AG09309 (cell line): ENCODE results near the gene FNBP1L.

ENCODE experiments used
- DNase-seq: peaks from one replicate; pipeline ENCODE4 v3.0.0-alpha.2; 2010; ENCODE audit warnings: low read depth
- H3K4me3 ChIP-seq: 2 replicates; pipeline ENCODE4 v1.5.1; 2011; ENCODE audit warnings: mild to moderate bottlenecking, low read depth, low read length, moderate library complexity; ENCODE audit not compliant: control insufficient read depth
- CTCF ChIP-seq: IDR thresholded peaks from 2 replicates; pipeline ENCODE4 v1.5.1; 2011; ENCODE audit warnings: mild to moderate bottlenecking, low read depth, low read length, inconsistent platforms; ENCODE audit not compliant: insufficient read depth, control insufficient read depth; ENCODE audit errors: missing control alignments

Gene FNBP1L

GRCh38 chr1:93601686-93602085 is 153.8 kb downstream of the FNBP1L start:
- no peak for DNase-seq
- no peak overlapping the region for H3K4me3 ChIP-seq
- TF ChIP-seq CTCF: no peak

- no peak for TF ChIP-seq CTCF
- H3K4me3 ChIP-seq: no peak overlapping the region
- DNase-seq: no peak
Measured at GRCh38 chr1:93602101-93602500, 154.2 kb downstream of the FNBP1L start.

GRCh38 chr1:93603106-93603505 is 155.2 kb downstream of the FNBP1L start:
- no peak overlapping the region for H3K4me3 ChIP-seq
- no peak for TF ChIP-seq CTCF
- no peak for DNase-seq

- no peak for TF ChIP-seq CTCF
- H3K4me3 ChIP-seq: no peak overlapping the region
- DNase-seq: no peak
Measured at GRCh38 chr1:93603601-93604000, 155.7 kb downstream of the FNBP1L start.
